ENCODE measurements around the gene LRRC25. TPM values are rescaled to one million over a fixed set of nuclear protein-coding genes. Genes with fewer than 3 reads are reported as not detected.

LRRC25 gene
- total RNA-seq, 4 donors from 2014 or later: 0.34 to 4.2 (median 2.3) TPM

GRCh38 chr19:18433735-18434398 lies 36.4 kb upstream of the LRRC25 start:
- TF ChIP-seq CTCF (IDR thresholded peaks at IDR 0.05 in 4 of 5, conservative IDR thresholded peaks at IDR 0.05 in 1 of 5) (no peak), POLR2A (IDR thresholded peaks at IDR 0.05) (no peak)
- intact Hi-C loops (cut with DNase I; ENCODE audit: low total_unique reads) (no loop called here), in situ Hi-C loops (cut with MboI; ENCODE audit: low sequenced_read_pairs in 4 of 4) (no loop called here)
- DNase-seq (no peak), ATAC-seq (no peak)
- Histone ChIP-seq H3K27me3 (peaks cover 7 to 18% (median 18%) of the 10 kb centered on the region in 3 donors), H3K4me1 (peaks cover 7 to 28% of the 10 kb centered on the region in 2 donors), H3K36me3 (no peaks in the 10 kb centered on the region), H3K9me3 (no peaks in the 10 kb centered on the region), H3K4me3 (peak overlapping the region in 2 of 4 donors; percentile 44), H3K27ac (peak overlapping the region in 2 of 4 donors; percentile 31 to 47)

GRCh38 chr19:18433015-18433691 lies 35.7 kb upstream of the LRRC25 start:
- TF ChIP-seq POLR2A (IDR thresholded peaks at IDR 0.05): no peak
- TF ChIP-seq CTCF (IDR thresholded peaks at IDR 0.05 in 4 of 5, conservative IDR thresholded peaks at IDR 0.05 in 1 of 5): no peak
- no peaks in the 10 kb centered on the region for H3K36me3 ChIP-seq
- ATAC-seq (no peak), DNase-seq (no peak)
- H3K4me1 ChIP-seq: peaks cover under 1 to 21% of the 10 kb centered on the region in 2 donors
- in situ Hi-C loops (cut with MboI; ENCODE audit: low sequenced_read_pairs in 4 of 4): no loop called here
- peaks cover under 1 to 11% (median 11%) of the 10 kb centered on the region in 3 donors for H3K27me3 ChIP-seq
- intact Hi-C loops (cut with DNase I; ENCODE audit: low total_unique reads): no loop called here
- no peaks in the 10 kb centered on the region for H3K9me3 ChIP-seq
- H3K27ac ChIP-seq: peak overlapping the region in 3 of 4 donors; percentile 18 to 50 (median 48)
- peak overlapping the region; percentile 27 to 49 (median 44) for H3K4me3 ChIP-seq

GRCh38 chr19:18432275-18433014 lies 35.0 kb upstream of the LRRC25 start:
- DNase-seq (no peak), ATAC-seq (no peak)
- in situ Hi-C loops (cut with MboI; ENCODE audit: low sequenced_read_pairs in 4 of 4): no loop called here
- peaks cover 0 to 16% of the 10 kb centered on the region in 2 donors for H3K4me1 ChIP-seq
- H3K4me3 ChIP-seq: peak overlapping the region in 1 of 4 donors; percentile 44
- H3K27me3 ChIP-seq: peaks cover 0 to 10% (median 4%) of the 10 kb centered on the region in 3 donors
- TF ChIP-seq POLR2A (IDR thresholded peaks at IDR 0.05) (no peak), CTCF (IDR thresholded peaks at IDR 0.05 in 4 of 5, conservative IDR thresholded peaks at IDR 0.05 in 1 of 5) (no peak)
- no peaks in the 10 kb centered on the region for H3K36me3 ChIP-seq
- intact Hi-C loops (cut with DNase I; ENCODE audit: low total_unique reads): no loop called here
- H3K9me3 ChIP-seq: no peaks in the 10 kb centered on the region
- H3K27ac ChIP-seq: peak overlapping the region in 1 of 4 donors; percentile 48

- ATAC-seq (no peak), DNase-seq (no peak)
- no peak overlapping the region for H3K4me3 ChIP-seq
- TF ChIP-seq CTCF (IDR thresholded peaks at IDR 0.05 in 4 of 5, conservative IDR thresholded peaks at IDR 0.05 in 1 of 5) (no peak), POLR2A (IDR thresholded peaks at IDR 0.05) (no peak)
- no peak overlapping the region for H3K27ac ChIP-seq
- peaks cover 0 to 10% (median 0%) of the 10 kb centered on the region in 3 donors for H3K27me3 ChIP-seq
- no peaks in the 10 kb centered on the region for H3K36me3 ChIP-seq
- in situ Hi-C loops (cut with MboI; ENCODE audit: low sequenced_read_pairs in 4 of 4) (no loop called here), intact Hi-C loops (cut with DNase I; ENCODE audit: low total_unique reads) (no loop called here)
- H3K9me3 ChIP-seq: no peaks in the 10 kb centered on the region
- H3K4me1 ChIP-seq: peaks cover 2 to 15% of the 10 kb centered on the region in 2 donors
Measured at GRCh38 chr19:18431351-18432197, 34.2 kb upstream of the LRRC25 start.
